ENCODE measurements around the gene ADM5. TPM values are rescaled to one million over a fixed set of nuclear protein-coding genes. Genes with fewer than 3 reads are reported as not detected.

ADM5 gene
- total RNA-seq, 4 donors from 2014 or later, result 0.91 to 2.8 (median 1.8) TPM

DNA sequence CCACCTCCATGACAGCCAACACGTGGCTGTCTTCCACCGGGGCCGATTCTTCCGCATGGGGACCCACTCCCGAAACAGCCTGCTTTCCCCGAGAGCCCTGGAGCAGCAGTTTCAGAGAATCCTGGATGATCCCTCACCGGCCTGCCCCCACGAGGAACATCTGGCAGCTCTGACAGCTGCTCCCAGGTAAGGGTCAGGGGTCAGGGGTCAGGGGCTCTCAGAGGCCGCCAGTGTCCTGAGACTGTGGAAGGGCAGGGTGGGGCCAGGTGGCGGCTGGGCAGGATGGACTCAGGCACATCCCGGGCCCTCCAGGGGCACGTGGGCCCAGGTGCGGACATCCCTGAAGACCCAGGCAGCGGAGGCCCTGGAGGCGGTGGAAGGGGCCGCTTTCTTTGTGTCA lies 16.5 kb downstream of the ADM5 start:
- no peak overlapping the region for H3K4me3 ChIP-seq
- no peaks in the 10 kb centered on the region for H3K36me3 ChIP-seq
- no peak for DNase-seq
- WGBS, 2 donors, result 93 to 100% methylated on average over 1 to 7 of the region's 16 CpGs
- H3K9me3 ChIP-seq, result no peaks in the 10 kb centered on the region
- H3K4me1 ChIP-seq, result no peaks in the 10 kb centered on the region
- intact Hi-C loops (cut with DNase I), result no loop called here
- H3K27me3 ChIP-seq, result peaks cover 0 to 6% (median 0%) of the 10 kb centered on the region in 4 donors
- no peak for TF ChIP-seq POLR2A (IDR thresholded peaks at IDR 0.05)
- TF ChIP-seq, protein P1, sequence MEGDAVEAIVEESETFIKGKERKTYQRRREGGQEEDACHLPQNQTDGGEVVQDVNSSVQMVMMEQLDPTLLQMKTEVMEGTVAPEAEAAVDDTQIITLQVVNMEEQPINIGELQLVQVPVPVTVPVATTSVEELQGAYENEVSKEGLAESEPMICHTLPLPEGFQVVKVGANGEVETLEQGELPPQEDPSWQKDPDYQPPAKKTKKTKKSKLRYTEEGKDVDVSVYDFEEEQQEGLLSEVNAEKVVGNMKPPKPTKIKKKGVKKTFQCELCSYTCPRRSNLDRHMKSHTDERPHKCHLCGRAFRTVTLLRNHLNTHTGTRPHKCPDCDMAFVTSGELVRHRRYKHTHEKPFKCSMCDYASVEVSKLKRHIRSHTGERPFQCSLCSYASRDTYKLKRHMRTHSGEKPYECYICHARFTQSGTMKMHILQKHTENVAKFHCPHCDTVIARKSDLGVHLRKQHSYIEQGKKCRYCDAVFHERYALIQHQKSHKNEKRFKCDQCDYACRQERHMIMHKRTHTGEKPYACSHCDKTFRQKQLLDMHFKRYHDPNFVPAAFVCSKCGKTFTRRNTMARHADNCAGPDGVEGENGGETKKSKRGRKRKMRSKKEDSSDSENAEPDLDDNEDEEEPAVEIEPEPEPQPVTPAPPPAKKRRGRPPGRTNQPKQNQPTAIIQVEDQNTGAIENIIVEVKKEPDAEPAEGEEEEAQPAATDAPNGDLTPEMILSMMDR (IDR thresholded peaks at IDR 0.05), result no peak
- no peak overlapping the region for H3K27ac ChIP-seq

DNA sequence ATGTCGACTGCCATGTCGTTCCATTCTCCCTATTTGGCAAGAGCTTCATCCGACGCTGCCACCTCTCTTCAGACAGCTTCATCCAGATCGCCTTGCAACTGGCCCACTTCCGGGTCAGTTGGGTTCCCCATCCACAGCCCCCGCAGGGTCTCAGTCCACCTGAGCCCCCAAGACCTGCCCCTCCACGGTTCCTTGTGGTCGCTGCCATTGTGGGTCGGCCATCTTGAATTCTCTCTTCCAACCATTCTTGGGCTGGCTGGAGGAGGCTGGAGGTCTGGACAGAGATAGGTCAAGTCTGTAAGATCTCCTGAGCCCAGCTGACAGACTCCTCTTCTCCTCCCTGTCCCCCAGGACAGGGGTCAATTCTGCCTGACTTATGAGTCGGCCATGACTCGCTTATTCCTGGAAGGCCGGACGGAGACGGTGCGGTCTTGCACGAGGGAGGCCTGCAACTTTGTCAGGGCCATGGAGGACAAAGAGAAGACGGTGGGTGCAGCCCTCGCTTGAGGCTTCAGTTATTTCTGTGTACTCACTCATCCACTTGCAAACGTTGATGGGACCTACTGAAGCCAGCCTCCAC lies 21.1 kb downstream of the ADM5 start:
- Histone ChIP-seq H3K4me1 (peaks cover 0 to 19% (median 4%) of the 10 kb centered on the region in 3 donors), H3K9me3 (no peaks in the 10 kb centered on the region), H3K27me3 (no peaks in the 10 kb centered on the region), H3K27ac (no peak overlapping the region), H3K4me3 (no peak overlapping the region), H3K36me3 (no peaks in the 10 kb centered on the region)
- TF ChIP-seq, protein P1 (IDR thresholded peaks at IDR 0.05), result no peak
- no peak for TF ChIP-seq POLR2A (IDR thresholded peaks at IDR 0.05)
- intact Hi-C loops (cut with DNase I), result no loop called here
- 84 to 86% methylated on average over 11 to 20 of the region's 20 CpGs for WGBS, 2 donors
- no peak for DNase-seq

DNA sequence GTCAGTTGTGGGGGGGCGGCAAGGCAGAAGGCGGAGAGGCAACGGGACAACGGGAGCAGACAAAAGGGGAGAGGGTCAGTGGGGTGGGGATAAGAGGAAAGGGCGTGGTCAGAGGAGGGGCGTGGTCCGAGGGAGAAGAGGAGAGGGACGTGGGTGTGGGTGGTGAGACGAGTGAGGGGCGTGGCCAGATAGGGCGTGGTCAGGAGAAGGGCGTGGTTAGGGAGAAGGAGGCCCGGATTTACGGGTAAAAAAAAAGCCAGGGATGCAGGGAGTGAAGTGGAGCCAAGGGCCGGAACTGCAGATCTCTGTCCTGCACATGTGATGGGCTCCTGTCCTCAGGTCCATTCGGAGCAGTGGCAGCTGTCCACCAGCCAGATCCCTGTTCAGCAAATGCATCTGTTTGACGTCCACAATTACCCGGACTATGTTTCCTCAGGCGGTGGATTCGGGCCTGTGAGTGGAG lies 23.0 kb downstream of the ADM5 start:
- Histone ChIP-seq H3K9me3 (no peaks in the 10 kb centered on the region), H3K4me1 (peaks cover 0 to 22% (median 4%) of the 10 kb centered on the region in 3 donors), H3K4me3 (no peak overlapping the region), H3K27ac (peak overlapping the region in 2 of 4 donors; percentile 65 to 74), H3K36me3 (no peaks in the 10 kb centered on the region), H3K27me3 (no peaks in the 10 kb centered on the region)
- no peak for TF ChIP-seq POLR2A (IDR thresholded peaks at IDR 0.05)
- TF ChIP-seq, protein P1 (IDR thresholded peaks at IDR 0.05), result no peak
- no peak for DNase-seq
- intact Hi-C loops (cut with DNase I), result no loop called here
- WGBS, 2 donors, result 44 to 48% methylated on average over 18 of the region's 20 CpGs

DNA sequence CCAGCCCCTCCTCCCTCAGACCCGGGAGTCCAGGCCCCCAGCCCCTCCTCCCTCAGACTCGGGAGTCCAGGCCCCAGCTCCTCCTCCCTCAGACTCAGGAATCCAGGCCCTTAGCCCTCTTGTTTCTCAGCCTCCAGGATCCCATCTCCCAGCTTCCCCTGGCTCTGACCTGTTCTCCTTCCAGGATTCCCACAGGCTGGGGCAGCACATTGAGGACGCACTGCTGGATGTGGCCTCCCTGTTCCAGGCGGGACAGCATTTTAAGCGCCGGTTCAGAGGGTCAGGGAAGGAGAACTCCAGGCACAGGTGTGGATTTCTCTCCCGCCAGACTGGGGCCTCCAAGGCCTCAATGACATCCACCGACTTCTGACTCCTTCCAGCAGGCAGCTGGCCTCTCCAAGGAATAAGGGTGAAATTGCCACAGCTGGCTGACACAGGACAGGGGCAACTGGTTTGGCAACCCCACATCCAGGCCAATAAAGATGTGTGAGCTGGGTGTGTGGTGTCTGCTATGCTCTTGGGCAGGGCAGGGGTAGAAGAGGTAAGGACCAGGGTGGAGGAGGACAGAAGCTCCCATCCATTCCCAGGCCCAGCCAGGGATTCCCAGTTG lies 23.9 kb downstream of the ADM5 start:
- Histone ChIP-seq H3K9me3 (no peaks in the 10 kb centered on the region), H3K27me3 (no peaks in the 10 kb centered on the region), H3K4me1 (peaks cover 0 to 26% (median 4%) of the 10 kb centered on the region in 3 donors), H3K27ac (peak overlapping the region in 3 of 4 donors; percentile 47 to 74 (median 65)), H3K4me3 (peak overlapping the region in 2 of 4 donors; percentile 1 to 13), H3K36me3 (no peaks in the 10 kb centered on the region)
- intact Hi-C loops (cut with DNase I), result no loop called here
- DNase-seq, result no peak
- 73% methylated on average over 3 of the region's 8 CpGs; no CpG with 5 or more reads in 1 of the 2 donors for WGBS, 2 donors
- no peak for TF ChIP-seq POLR2A (IDR thresholded peaks at IDR 0.05)
- TF ChIP-seq, protein P1 (IDR thresholded peaks at IDR 0.05), result no peak

DNA sequence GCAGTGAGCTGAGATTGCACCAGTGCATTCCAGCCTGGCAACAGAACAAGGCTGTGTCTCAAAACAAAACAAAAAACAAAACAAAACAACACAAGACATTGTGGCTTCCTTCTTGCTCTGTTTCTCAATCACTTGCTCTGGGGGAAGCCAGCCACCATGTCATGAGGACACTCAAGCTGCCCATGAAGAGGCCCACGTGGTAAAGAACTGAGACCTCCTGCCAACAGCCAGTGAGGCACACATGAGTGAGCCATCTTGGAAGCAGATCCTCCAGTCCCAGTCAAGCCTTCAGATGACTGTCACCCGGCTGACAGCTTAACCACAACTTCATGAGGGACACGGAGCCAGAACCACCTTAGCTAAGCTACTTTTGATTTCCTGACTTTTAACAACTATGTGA lies 26.8 kb downstream of the ADM5 start:
- WGBS, 2 donors, result 60 to 68% methylated on average over 2 to 3 of the region's 3 CpGs
- no peaks in the 10 kb centered on the region for H3K27me3 ChIP-seq
- no peaks in the 10 kb centered on the region for H3K9me3 ChIP-seq
- H3K4me3 ChIP-seq, result no peak overlapping the region
- H3K4me1 ChIP-seq, result peaks cover 0 to 35% (median 4%) of the 10 kb centered on the region in 3 donors
- H3K36me3 ChIP-seq, result no peaks in the 10 kb centered on the region
- H3K27ac ChIP-seq, result no peak overlapping the region
- intact Hi-C loops (cut with DNase I), result no loop called here
- TF ChIP-seq, protein P1 (IDR thresholded peaks at IDR 0.05), result no peak
- TF ChIP-seq POLR2A (IDR thresholded peaks at IDR 0.05), result no peak
- no peak for DNase-seq
